Neuron (in vitro differentiated cells): Measurements from ENCODE around the gene FKBP3.
"Not testable (repeated sequence)": the region's sequence is repeated elsewhere in the genome, so short reads cannot be mapped to it uniquely, and the experiment has no call there.

ENCODE experiments used
- H2AFZ ChIP-seq: one replicate; pipeline ENCODE4 v1.6.1; 2013; ENCODE audit warnings: low read depth, mild to moderate bottlenecking, inconsistent platforms, low read length, moderate library complexity
- H3K27me3 ChIP-seq: one replicate; pipeline ENCODE4 v1.6.1; 2013; ENCODE audit warnings: low read length; ENCODE audit not compliant: insufficient read depth
- H3K36me3 ChIP-seq: one replicate; pipeline ENCODE4 v1.6.1; 2013; ENCODE audit warnings: low read length; ENCODE audit not compliant: insufficient read depth
- H3K4me1 ChIP-seq: one replicate; pipeline ENCODE4 v1.6.1; 2013; ENCODE audit warnings: low read length; ENCODE audit not compliant: insufficient read depth
- H3K4me3 ChIP-seq: 2 replicates; pipeline ENCODE4 v1.5.1; 2013; ENCODE audit warnings: mild to moderate bottlenecking, low read length, moderate library complexity
- H3K9me3 ChIP-seq: one replicate; pipeline ENCODE4 v1.6.1; 2013; ENCODE audit warnings: low read length

The FKBP3 gene

DNA sequence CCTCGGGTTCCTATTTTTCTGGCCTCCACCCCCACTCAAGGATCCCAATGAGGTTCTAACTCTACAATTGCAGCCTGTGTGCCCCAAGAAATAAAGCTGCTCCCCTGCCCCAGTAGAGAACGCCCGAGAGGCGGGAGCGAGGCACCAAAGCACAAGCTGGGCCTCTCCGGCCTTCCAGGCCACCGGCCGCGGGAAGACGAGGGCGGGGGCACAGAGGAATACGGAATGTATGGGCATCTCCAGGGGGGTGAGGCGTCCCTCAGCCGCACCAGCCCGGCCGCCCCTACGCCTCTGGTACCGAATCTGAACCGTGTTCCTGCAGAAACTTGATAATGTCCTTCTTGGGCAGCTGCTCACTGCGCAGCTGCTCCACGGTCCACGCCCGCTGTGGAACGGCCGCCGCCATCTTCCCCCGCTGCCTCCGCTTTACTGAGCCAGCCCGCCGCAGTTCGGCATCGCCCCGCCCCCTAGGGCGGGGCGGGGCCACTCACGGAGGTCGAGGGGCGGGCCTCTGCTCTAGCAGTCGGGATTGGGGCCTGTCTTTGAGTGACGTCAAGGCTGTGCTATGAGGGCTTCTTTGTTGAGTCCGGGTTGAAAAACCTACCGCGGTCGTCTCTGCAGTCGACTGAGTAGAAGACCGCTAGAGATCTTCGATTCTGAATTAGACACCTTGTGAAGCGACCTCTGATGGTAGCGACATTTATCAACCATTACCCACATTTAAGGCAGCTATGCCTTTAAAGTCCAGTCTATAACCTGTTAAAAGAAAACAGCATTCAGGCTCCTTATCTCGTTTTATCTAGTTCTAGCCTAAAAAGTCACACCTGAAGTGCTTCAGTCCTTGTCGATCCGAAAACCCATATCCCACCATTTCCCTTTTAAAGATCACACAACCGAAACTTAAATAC, at the start of gene FKBP3:
TSS of gene FKBP3 (minus strand) at position 431 of the 908 bp plus-strand sequence. CDS start at position 406, 25 bp downstream.
- Histone ChIP-seq H3K36me3 (peaks cover 7% of the 10 kb centered on the region), H3K9me3 (no peaks in the 10 kb centered on the region), H2AFZ (peak within 1 kb of the TSS; percentile 62), H3K4me3 (peak within 1 kb of the TSS; percentile 64), H3K27me3 (no peaks in the 10 kb centered on the region), H3K4me1 (peaks cover 26% of the 10 kb centered on the region)

DNA sequence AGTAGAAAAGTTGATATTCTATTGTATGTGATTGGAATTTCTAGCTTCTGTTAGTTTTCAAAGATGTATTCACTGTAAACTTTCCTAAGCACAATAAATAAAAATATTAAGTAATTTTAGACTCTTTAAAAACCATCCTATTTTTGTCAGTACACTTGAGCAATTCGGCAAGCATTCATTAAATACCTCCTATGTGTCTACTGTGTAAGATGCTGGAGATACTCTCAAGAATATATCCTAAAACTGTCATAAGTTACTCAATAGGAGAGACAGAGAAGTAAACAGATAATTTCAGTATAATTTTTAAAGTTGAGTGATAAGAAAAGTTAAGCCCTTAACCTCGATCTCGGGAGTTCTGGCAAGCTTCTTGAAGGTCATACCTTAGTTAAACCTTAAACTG, 47.5 kb upstream of the FKBP3 start:
- Histone ChIP-seq H3K27me3 (no peaks in the 10 kb centered on the region), H3K9me3 (no peaks in the 10 kb centered on the region), H3K4me1 (no peaks in the 10 kb centered on the region), H2AFZ (no peak overlapping the region), H3K4me3 (no peak overlapping the region), H3K36me3 (peaks cover 2% of the 10 kb centered on the region)

DNA sequence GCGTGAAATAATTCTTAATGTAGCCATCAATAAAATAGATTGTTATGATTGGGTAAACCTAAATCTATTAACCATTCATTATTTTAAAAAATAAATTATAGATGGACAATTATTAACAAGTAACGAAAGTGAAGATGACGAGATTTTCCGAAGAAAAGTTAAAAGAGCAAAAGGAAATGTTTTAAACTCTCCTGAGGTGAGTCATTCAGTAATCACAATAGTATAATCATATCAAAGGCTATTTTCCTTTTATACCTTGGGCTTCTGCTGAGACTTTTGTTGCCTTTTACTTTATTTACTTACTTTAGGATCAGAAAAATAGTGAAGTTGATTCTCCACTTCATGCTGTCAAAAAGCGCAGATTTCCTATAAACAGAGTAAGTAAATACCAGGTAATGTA, 47.0 kb upstream of the FKBP3 start:
- H3K27me3 ChIP-seq = no peaks in the 10 kb centered on the region
- H3K4me1 ChIP-seq = no peaks in the 10 kb centered on the region
- H2AFZ ChIP-seq = no peak overlapping the region
- no peaks in the 10 kb centered on the region for H3K36me3 ChIP-seq
- H3K4me3 ChIP-seq = no peak overlapping the region
- H3K9me3 ChIP-seq = no peaks in the 10 kb centered on the region

DNA sequence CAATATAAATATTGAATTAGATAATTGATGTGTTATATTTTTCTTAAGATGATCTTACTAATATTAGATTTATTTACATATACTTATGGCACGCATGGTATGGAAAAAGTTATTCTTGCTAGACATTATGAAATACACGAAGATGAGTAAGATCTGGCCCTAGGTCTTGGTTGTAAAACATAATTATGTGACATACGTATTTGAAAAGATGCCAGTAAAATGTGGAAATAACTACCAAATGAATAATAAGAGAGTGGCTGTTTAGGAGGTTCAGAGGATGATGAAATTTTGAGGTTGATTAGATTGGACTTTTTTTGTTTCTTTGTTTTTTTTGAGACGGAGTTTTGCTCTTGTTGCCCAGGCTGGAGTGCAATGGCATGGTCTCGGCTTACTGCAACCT, 42.8 kb upstream of the FKBP3 start:
- H3K9me3 ChIP-seq = no peaks in the 10 kb centered on the region
- no peaks in the 10 kb centered on the region for H3K4me1 ChIP-seq
- peaks cover 4% of the 10 kb centered on the region for H3K36me3 ChIP-seq
- no peak overlapping the region for H3K4me3 ChIP-seq
- no peaks in the 10 kb centered on the region for H3K27me3 ChIP-seq
- no peak overlapping the region for H2AFZ ChIP-seq

DNA sequence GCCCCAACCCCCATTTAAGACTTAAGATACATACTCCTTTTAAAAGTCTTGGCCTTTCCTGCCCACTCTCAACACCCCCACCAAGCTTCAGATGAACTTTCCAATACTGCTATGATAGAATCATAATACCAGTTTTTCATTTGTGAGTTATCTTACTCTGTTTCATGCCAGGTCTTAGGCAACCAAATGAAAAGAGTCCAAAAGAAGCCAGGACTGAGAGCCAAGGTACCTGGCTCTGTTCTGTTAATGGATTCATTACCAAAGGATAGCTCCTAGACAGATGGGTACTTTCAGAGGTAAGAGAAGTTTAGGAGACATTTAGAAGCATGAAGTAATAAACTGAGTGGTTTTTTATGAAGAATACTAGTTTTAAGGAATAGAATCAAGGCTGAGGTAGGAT, 35.6 kb upstream of the FKBP3 start:
- Histone ChIP-seq H2AFZ (no peak overlapping the region), H3K9me3 (no peaks in the 10 kb centered on the region), H3K36me3 (peaks cover 19% of the 10 kb centered on the region), H3K4me3 (no peak overlapping the region), H3K27me3 (no peaks in the 10 kb centered on the region), H3K4me1 (no peaks in the 10 kb centered on the region)

DNA sequence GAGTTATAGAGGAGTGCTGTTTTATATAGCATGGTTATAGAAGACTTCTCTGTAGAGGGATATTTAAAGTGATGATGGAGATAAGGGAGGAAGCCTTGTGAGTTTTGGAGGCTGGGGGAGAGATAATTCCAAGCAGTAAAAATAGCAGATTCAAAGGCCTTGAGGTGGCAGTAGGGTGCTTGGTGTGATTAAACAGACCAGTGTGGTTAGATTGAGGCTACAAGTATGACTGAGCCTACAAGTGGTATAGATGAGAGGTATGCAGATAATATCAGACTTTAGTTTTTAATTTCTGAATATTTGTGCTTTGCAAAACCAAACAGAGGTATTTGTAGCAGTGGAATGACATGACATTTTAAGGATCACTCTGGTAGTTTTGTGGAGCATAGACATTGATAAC, 21.8 kb upstream of the FKBP3 start:
- Histone ChIP-seq H3K9me3 (no peaks in the 10 kb centered on the region), H2AFZ (no peak overlapping the region), H3K4me1 (no peaks in the 10 kb centered on the region), H3K27me3 (no peaks in the 10 kb centered on the region), H3K36me3 (peaks cover 3% of the 10 kb centered on the region), H3K4me3 (no peak overlapping the region)

DNA sequence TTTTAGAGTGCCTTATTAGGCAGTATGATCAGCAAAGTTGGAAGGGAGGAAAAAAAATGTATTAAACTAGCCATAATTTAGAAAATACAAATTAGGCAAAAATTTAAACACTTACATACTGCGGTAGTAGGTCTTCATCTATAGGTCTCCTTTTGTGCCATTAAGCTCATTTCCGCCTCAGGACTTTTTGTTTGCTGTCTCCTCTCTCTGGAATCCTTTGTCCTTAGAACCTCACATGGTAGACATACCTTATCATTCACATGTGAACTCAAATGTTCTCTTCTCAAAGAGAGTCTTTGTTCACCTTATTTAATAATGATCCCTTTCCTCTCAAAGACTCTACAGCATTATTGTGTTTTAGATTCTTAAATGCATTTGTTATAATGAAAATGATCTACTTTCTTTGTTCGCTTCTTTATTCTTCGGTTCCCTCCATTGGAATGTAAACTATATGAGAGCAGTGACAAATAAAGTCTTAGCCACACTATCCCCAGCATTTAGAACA, 16.2 kb upstream of the FKBP3 start:
- H2AFZ ChIP-seq = no peak overlapping the region
- H3K4me1 ChIP-seq = no peaks in the 10 kb centered on the region
- peaks cover 11% of the 10 kb centered on the region for H3K36me3 ChIP-seq
- no peaks in the 10 kb centered on the region for H3K27me3 ChIP-seq
- H3K4me3 ChIP-seq = no peak overlapping the region
- H3K9me3 ChIP-seq = peaks cover under 1% of the 10 kb centered on the region

DNA sequence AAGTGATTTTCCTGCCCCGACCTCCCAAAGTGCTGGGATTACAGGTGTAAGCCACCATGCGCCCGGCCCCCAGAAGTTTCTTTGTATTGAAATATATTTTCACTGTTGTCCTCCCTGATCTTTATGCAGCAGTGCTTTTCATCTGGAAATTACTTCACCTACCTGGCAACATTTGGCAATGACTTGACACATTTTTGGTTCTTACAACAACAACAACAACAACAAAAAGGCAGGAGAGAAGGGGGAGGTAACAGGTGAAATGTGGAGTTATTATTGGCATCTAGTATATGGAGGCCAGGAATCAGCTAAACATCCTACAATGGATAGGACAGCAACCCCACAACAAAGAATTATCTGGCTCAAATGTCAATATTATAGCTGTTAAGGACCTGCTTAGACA, 15.3 kb upstream of the FKBP3 start:
- peaks cover 14% of the 10 kb centered on the region for H3K36me3 ChIP-seq
- H3K4me1 ChIP-seq = no peaks in the 10 kb centered on the region
- no peaks in the 10 kb centered on the region for H3K27me3 ChIP-seq

DNA sequence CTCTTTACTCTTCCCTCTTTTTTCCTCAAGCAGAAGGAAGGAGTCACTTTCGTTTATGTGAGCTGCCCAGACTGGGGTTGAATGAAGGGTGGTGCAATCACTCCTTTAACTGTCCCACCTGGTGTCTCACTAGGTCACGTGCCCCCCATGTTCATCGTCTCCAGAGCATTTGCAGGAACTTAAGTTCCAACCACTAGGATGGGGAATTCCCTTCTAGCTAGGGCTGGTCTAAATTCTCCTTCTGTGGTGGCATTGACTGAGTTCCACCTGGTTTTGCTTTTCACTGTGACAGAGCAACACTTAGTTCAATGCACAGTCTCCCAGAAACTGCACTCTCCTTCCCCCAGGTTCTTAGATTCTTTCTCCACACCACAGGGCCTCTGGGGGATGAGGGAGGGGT, 10.9 kb upstream of the FKBP3 start:
- Histone ChIP-seq H3K9me3 (peaks cover 9% of the 10 kb centered on the region), H3K27me3 (no peaks in the 10 kb centered on the region), H3K4me1 (no peaks in the 10 kb centered on the region), H2AFZ (no peak overlapping the region), H3K4me3 (no peak overlapping the region), H3K36me3 (peaks cover 8% of the 10 kb centered on the region)

More for the DNA sequence above, 15.3 kb upstream of the FKBP3 start:
- Histone ChIP-seq H3K9me3 (peaks cover 6% of the 10 kb centered on the region), H3K4me3 (no peak overlapping the region), H2AFZ (no peak overlapping the region)

DNA sequence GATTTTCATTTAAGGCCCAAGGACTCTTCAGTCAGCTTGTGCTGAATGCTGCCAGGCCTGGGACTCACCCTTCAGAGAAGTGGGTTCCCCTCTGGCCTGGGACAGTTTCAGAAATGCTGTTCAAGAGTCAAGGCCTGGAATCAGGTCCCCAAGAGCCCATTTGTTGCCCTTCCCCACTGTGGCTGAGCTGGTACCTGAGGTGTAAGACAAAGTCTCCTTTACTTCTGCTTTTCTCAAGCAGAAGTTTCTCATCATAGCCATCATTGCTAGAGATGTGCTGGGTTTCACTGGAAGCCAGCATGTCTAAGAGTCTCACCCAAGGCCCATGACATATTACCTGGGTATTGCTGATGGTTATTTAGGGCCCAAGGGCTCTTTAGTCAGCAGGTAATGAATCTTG, 10.4 kb upstream of the FKBP3 start:
- Histone ChIP-seq H3K36me3 (peaks cover 8% of the 10 kb centered on the region), H3K9me3 (peaks cover 9% of the 10 kb centered on the region), H2AFZ (no peak overlapping the region), H3K4me1 (no peaks in the 10 kb centered on the region), H3K27me3 (no peaks in the 10 kb centered on the region), H3K4me3 (no peak overlapping the region)

DNA sequence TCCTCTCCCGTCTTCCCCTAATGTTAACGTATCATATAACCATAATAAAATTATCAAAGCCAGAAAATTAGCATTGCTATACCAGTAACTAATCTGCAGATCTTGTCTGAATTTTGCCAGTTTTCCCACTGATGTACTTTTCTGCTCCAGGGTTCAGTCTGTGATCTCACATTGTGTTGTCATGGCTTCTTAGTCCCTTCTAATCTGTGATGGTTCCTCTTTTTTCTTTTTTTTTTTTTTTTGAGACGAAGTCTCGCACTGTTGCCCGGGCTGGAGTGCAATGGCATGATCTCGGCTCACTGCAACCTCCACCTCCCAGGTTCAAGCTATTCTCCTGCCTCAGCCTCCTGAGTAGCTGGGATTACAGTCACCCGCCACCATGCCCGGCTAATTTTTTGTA, 7.8 kb upstream of the FKBP3 start:
- not testable (repeated sequence) for H3K9me3 ChIP-seq, H3K4me3 ChIP-seq, H3K36me3 ChIP-seq, H2AFZ ChIP-seq, H3K27me3 ChIP-seq
- peaks cover 17% of the 10 kb centered on the region for H3K4me1 ChIP-seq

DNA sequence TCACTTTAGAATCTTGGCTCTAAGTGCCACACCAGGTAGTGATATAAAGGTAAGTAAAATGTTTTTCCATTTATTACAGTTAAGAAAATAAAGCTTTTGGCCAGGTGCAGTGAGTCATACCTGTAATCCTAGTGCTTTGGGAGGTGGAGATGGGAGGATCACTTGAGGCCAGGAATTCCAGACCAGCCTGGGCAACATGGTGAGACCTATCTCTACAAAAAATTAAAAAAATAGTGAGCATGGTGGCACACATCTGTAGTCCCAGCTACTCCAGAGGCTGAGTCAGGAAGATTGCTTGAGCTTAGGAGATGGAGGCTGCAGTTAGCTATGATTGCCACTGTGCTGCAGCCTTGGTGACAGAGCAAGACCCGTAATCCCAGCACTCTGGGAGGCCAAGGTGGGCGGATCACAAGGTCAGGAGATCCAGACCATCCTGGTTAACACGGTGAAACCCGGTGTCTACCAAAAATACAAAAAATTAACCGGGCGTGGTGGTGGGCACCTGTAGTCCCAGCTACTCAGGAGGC, 6.4 kb upstream of the FKBP3 start:
- H3K36me3 ChIP-seq = peaks cover 5% of the 10 kb centered on the region
- peaks cover 9% of the 10 kb centered on the region for H3K9me3 ChIP-seq

DNA sequence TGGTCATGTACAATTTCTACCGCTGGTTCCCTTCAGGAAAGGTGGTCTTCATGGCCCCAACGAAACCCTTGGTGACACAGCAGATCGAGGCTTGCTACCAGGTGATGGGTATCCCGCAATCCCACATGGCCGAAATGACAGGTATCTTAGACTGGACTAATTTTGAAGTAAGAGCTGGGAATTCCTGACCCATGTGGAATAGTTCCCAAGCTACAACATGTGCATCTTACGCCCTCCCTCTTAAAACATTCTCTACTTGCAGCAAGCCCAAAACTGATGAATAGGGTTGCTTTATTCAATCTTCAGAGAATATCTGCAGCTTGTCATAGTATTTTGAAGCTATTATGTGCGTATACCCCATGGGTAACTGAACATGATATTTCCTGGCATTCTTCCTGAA, 2.1 kb upstream of the FKBP3 start:
- H3K27me3 ChIP-seq = no peaks in the 10 kb centered on the region
- H3K36me3 ChIP-seq = peaks cover 1% of the 10 kb centered on the region
- H3K4me1 ChIP-seq = peaks cover 26% of the 10 kb centered on the region
- H3K9me3 ChIP-seq = no peaks in the 10 kb centered on the region
- H3K4me3 ChIP-seq = peak overlapping the region; percentile 64
- peak overlapping the region; percentile 62 for H2AFZ ChIP-seq

More for the DNA sequence above, 6.4 kb upstream of the FKBP3 start:
- Histone ChIP-seq H2AFZ (no peak overlapping the region), H3K4me1 (peaks cover 19% of the 10 kb centered on the region), H3K4me3 (no peak overlapping the region), H3K27me3 (no peaks in the 10 kb centered on the region)
